Right hindlimb (tissue), 1 donor: ENCODE results near the gene ZNF695.
"Not testable (repeated sequence)": the region's sequence is repeated elsewhere in the genome, so short reads cannot be mapped to it uniquely, and the experiment has no call there.

Source experiments
- DNase-seq: peaks from one replicate; pipeline ENCODE4 v3.0.0-alpha.2; 2018

Gene ZNF695

GRCh38 chr1:247007511-247008405 lies at the start of gene ZNF695:
TSS of gene ZNF695 (minus strand) at chr1:247008057. CDS start at chr1:247007908, 149 bp downstream.
- DNase-seq, result peak; percentile 96

- no peak for DNase-seq
These were observed 48.2 kb upstream of the ZNF695 start for GRCh38 chr1:247056071-247056470.

GRCh38 chr1:247054992-247055415 lies 47.1 kb upstream of the ZNF695 start:
- DNase-seq, result no peak

GRCh38 chr1:247047702-247048101 lies 39.8 kb upstream of the ZNF695 start:
- no peak for DNase-seq

- DNase-seq, result no peak
These were observed 39.4 kb upstream of the ZNF695 start for GRCh38 chr1:247047260-247047659.

GRCh38 chr1:247043406-247043805 lies 35.5 kb upstream of the ZNF695 start:
- no peak for DNase-seq

GRCh38 chr1:247037511-247038320 lies 29.9 kb upstream of the ZNF695 start:
- DNase-seq, result no peak

- DNase-seq, result not testable (repeated sequence)
These were observed 24.4 kb upstream of the ZNF695 start for GRCh38 chr1:247032306-247032705.

GRCh38 chr1:247024658-247025057 lies 16.8 kb upstream of the ZNF695 start:
- DNase-seq, result not testable (repeated sequence)

GRCh38 chr1:247013391-247013790 lies 5.5 kb upstream of the ZNF695 start:
- DNase-seq, result no peak

- no peak for DNase-seq
These were observed 546 bp upstream of the ZNF695 start for GRCh38 chr1:247008406-247008799.

GRCh38 chr1:247004081-247004480 lies 3.8 kb downstream of the ZNF695 start:
- not testable (repeated sequence) for DNase-seq

- no peak for DNase-seq
These were observed 18.0 kb downstream of the ZNF695 start for GRCh38 chr1:246989901-246990300.

- no peak for DNase-seq
These were observed 19.5 kb downstream of the ZNF695 start for GRCh38 chr1:246988316-246988715.

GRCh38 chr1:246987083-246987690 lies 20.7 kb downstream of the ZNF695 start:
- no peak for DNase-seq

GRCh38 chr1:246978785-246979184 lies 29.1 kb downstream of the ZNF695 start:
- no peak for DNase-seq

- DNase-seq, result no peak
These were observed 29.6 kb downstream of the ZNF695 start for GRCh38 chr1:246978281-246978680.

- DNase-seq, result no peak
These were observed 35.9 kb downstream of the ZNF695 start for GRCh38 chr1:246971969-246972368.

- no peak for DNase-seq
These were observed 36.7 kb downstream of the ZNF695 start for GRCh38 chr1:246971090-246971721.

GRCh38 chr1:246969621-246970020 lies 38.2 kb downstream of the ZNF695 start:
- no peak for DNase-seq

- DNase-seq, result no peak
These were observed 41.4 kb downstream of the ZNF695 start for GRCh38 chr1:246966502-246966901.

GRCh38 chr1:246959944-246960693 lies 47.7 kb downstream of the ZNF695 start:
- no peak for DNase-seq
